Activated naive CD4-positive, alpha-beta T cell (primary cell): Measurements from ENCODE around the gene STIM1.

Experiments used
- DNase-seq, 4 experiments: peaks; one replicate each; lab custom pipeline; 2025; lab: John Stamatoyannopoulos, UW

Gene STIM1

DNA sequence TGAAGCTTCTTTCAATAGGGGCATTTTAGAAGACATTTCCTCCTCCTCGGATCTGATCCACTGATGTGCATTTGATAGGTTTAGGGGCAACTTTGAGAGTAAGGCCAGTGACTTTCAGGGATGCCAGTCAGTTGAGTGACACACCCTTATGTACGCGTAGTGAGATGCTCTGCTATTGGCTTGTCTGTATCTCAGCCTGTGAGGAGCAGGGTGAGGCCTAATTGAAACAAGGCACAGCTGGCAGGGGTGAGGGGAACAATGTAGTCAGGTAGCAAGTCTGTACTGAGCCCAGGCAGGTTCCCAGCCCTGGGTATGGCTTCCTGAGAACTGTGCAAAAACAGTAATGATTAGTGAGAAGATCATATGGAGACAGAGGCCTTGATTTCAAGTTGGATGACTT is 61.5 kb downstream of the STIM1 start:
- no peak for DNase-seq

DNA sequence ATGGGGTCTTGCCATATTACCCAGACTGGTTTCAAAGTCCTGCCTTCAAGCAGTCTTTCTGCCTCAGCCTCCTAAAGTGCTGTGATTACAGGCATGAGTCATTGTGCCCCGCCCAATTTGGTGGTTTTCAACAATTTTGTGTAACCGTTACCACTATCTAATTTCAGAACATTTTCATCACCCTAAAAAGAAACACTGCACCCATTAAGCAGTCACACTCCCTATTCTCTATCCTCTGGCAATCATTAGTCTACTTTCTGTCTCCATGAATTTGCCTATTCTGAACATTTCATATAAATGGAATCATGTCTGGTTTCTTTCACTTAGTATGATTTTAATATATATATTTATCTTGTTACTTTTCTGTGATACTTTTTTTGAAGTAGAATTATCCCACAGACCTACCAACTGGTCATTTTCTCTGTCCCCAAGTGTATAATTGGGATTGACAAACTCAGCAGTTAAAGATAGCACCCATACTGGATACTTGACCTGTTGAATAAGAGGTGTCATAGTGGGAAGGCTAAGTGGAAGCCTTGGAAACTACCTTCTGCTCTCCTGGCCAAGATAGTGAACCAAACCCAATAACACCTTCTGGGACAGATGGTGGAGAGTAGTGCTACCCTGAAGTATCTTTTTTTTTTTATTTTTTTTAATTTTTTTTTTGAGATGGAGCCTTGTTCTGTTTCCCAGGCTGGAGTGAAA is 64.8 kb downstream of the STIM1 start:
- DNase-seq: peak in 2 of 4 experiments; percentile 27 to 42

DNA sequence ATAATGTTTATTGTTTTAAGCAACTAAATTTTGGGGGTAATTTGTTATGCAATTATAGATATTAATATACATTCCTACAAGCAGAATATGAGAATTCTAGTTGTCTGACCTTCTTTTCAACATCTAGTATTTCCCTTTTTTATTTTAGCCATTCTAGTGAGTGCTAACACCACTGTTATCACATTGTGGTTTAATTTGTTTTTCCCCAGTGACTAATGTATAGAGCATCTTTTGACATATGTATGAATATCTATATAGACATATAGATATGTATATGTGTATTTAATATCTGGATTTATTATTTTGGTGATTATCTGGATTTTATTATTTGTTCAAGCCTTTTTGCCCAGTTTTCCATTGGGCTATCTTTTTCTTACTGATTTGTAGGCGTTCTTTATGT is 66.6 kb downstream of the STIM1 start:
- no peak for DNase-seq

DNA sequence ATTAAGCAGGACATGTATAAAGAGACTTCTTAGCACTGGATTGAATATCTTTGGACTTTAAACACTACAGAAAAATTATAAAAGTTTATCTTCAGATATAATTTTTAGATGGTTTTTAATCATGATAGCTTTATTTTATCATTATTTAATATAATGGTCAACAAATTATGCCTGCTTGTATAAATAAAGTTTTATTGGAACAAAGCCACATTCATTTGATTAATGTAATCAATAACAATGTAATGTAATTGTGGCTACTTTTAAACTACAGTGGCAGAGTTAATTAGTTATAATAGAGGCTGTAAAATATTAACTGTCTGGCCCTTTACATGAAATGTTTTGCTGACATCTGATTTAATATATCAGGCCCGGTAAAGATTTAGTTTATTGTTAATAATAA is 70.0 kb downstream of the STIM1 start:
- DNase-seq: no peak

DNA sequence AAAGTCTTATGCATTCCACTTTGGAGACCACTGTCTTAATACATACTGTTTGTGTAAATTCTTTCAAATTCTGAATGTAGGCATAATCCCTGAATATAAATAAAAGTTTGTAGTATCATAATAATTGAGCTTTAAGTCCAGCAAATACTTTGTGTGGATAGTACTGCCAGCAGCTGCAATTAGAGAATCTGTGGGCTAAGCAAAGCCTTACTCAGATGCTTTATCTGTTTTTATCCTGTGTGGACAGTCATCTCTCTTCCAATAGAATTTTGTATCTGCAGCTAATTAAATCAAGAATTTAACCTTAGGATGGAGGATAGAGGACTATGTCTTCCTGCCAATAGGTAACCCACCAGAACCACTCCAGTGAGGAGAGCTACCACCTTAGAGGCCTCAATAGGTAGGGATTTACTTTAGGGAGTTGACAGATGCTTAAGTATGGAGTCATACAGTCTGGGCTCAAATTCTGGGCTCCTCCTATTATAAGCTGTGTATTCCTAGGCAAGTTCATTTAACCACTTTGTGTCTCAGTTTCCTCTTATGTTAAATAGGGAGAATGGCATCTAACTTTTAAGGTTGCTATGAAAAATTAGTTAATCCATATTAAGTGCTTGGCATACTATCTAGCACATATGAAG is 71.1 kb downstream of the STIM1 start:
- DNase-seq: no peak

DNA sequence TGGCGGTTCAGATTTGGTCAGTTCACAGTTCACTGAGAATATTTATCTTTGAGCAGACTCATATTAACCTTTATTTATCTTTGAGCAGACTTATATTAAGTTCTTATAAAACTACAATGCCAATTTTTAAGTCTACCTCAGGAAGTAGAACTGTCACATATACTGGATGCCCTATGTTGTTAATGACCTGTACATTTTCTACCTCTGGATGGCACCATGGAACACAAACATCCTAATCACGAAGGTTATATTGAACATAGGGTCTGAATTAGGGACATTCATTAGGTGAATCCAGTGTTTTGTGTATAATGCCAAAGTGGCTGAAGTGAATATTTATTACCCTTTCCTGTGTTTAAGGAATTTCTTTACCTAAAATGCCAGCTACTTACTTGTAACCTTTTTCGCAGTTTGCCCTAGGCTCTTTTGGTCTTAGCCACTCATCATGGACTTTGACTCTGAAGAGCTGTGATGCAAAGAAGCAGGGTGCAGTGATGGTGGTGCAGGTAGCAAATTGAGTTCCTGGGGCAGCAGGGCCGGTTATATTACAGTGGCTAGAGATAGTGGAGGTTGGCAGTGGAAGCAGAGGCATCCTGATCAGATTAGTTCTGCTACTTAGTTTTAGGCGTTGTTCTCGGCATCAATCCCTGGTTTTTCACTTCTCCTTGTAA is 71.8 kb downstream of the STIM1 start:
- no peak for DNase-seq

DNA sequence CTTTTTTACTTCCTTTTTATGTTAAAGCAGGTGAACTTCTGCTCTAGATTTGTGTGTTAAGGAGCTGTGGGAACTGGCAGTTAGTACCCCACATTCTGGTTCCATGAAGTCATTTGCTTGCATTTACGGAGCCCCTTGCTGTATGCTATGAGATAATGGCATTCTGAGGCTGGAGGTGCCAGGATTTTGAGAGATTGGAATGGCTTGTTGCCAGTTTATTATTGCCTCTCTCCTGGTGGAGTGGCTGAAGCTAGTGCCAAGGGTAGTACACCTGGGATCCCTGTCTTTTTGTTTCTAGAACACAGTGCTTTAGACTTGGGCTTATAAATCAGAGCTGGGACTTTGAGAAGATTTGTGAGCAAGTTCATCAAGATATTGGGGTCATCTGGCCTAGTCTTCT is 73.8 kb downstream of the STIM1 start:
- no peak for DNase-seq

DNA sequence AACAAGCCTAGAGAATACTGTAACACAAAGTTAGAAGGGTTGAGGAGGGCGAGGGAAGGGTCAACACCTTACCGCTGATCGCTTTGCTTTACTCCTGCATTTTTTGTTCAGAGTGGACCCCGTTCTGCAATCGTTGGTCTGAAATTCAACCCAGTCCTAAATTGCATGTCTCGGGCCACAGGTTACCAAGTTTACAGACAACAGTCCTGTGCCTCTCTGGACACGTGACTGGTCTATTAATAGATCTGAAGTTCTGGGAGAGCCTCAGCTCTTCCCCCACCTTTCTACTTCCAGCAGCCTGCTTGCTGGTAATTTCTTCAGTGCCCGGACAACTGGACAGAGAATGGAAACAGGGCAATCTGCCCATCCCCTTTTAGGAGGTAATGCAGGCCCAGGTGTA is 74.2 kb downstream of the STIM1 start:
- no peak for DNase-seq

DNA sequence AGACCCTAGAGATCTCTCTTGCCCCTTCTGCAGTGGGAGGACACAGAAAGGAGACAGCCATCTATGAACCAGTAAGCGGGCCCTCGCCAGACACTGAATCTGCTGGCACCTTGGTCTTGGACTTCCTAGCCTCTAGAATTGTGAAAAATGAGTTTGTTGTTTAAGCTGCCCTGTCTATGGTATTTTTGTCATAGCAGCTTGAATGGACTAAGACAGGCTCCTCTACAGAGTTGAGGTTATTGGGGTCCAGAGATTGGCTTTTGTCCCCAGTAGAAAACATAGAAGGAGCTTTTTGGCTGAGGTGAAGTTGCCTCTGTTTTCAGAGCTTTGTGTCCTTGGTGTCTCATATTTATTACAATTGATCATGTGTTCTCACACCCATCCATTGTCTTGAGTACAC is 77.2 kb downstream of the STIM1 start:
- DNase-seq: no peak

DNA sequence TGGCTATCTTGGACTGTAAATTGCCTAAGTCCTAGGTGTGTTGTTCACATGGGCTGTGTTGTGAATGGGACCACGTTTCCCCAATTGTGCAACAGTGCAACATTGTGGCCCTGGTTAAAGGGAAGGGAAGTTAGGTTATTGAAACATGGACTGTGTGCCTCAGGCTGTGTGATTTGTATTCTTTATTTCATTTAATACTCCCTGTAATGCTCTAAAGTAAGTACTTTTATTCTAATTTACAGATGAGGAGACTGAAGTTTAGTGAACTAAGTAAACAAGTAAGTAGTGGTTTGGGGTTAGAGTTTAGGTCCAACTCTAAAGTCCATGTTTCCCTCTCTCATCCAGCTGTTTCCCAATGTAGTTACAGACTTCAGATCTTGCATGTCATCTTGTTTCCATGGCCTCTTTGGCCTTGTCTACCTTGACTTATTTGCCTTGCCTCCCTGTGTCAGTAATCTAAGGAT is 77.7 kb downstream of the STIM1 start:
- no peak for DNase-seq

DNA sequence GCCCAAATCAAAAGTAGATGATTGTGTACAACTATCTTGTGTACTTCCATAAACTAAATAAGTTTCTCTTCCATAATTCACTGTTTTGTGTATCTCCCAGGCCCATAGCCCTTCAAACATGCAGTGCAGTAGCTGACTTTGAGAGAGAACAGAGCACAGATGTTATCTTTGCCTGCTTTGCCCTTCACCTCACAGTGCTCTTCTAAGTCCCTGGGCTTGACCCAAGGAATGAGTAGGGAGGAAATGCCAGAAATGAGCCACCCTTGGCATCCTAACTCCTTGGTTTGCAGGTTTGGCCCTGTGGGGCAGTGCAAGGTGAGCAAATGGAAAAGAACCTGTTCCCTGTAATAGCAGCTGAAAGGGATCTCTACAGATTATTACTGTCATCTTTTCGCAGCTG is 79.2 kb downstream of the STIM1 start:
- no peak for DNase-seq

DNA sequence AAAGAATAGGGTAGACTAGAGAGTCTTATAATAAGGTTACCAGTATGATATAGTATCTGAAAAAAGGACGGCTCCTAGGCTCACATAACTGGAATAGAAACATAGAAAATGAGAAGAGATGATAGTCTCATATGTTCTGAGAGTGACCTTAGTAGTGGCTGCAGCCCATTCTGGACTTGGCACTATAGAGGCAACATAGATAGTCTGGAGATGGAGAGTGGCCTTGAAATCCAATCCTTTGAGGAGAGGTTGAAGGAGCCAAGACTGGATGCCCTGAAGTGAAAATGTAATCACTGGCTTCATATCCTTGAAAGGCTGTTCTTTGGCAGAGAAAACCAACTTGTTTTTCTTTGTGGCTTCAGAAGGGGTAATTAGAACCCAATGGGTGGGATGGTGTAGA is 81.1 kb downstream of the STIM1 start:
- DNase-seq: no peak

DNA sequence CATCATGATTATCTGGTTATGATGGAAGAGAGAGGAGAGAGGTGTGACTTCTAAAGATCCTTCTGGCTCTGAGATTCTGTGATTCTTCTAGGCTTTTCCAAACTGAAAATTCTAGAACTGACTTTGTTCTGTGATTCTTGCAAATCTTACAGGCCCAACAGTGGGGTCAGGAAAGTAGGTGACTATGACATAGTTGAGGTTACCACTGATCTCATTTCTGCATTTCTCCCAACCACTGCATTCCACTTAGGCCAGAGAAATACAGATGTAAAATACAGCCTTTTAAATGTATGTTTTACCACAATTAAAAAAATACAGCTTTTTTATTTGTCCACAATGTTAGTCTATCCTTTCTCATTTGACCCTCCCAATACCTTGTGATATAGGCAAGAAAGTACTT is 83.7 kb downstream of the STIM1 start:
- DNase-seq: no peak

DNA sequence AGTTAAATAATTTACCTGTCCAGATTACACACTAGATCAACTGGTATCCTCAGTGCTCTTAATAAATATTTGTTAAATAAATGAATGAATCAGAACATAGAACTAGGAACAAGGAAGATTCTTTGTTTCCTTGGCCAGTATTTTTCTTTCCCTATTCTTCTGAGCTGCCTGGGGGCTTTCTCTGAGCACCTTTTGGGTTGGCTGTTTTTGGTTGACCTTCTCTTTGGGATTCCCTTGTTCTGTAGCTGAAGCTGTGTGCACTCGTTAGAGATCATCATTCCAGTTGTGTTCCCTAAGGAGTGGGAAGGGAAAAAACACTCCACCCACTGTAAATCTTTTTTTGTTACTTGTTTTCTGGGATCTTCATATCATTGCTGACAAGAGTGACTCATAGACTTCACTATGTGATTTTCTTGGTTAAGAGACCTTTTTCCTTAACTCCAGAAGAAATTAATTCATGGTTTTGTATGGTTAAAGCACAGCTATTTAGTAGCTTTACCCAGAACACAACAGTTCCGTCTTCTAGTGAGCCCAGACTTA is 84.3 kb downstream of the STIM1 start:
- no peak for DNase-seq

DNA sequence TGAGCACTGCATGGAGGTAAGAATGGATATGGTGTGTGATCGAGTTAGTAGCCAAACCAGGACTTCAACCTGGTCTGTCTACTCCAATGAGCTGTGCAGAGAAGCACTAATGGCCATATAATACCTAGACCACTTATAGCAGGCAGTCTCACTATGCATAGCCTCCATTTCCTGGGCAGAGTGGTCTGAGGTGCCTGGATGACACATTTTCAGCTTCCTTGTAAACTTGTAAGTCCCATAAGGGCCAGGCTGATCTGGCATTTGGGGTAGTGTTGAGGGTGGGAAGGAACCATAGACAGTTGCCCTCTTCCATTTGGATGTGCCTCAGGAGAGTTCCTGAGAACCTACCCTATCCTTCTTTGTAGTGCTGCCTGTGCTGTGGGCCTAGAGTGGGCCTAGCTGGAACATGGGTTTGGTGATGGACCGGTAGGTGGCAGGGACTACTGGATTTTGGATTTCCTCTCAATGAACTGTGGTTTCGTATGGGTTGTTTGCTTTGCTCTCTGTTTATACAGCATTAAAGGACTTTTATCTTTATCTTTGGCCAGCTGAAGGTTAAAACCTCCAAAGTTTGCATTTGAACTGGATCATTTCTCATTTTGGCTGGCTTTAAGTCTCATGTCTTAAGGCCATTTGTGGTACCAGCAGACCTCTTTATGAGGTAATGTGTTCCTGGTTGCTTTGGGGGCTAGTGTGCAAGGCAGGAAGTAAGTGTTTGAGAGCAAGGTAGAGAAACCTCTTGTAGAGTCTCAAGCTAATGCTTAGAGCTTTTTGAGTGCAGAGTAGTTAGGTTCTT is 86.9 kb downstream of the STIM1 start:
- no peak for DNase-seq

DNA sequence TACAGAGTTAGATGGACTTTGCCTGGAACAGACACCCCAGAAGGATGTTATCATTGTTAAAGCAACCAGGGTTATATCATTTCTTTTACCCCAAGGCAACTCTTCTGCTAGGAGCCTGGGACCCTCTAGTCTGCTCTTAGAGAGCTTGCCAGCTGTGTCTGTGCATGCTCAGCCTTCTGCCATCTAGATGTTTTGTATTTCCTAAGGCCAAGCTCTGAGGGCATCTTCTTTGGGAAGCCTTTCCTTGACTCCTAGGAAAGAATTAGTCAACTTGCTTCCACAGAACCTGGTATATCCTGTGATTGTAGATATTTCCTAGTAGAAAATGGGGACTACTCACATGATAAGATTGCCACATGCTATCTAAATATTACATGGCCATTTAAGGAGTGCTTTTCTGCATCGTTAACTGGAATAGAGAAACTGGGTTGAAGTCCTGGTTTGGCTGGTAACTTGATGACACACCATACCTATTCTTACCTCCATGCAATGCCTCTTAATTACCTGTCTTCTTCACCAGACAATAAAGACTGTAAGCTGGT is 87.6 kb downstream of the STIM1 start:
- no peak for DNase-seq

DNA sequence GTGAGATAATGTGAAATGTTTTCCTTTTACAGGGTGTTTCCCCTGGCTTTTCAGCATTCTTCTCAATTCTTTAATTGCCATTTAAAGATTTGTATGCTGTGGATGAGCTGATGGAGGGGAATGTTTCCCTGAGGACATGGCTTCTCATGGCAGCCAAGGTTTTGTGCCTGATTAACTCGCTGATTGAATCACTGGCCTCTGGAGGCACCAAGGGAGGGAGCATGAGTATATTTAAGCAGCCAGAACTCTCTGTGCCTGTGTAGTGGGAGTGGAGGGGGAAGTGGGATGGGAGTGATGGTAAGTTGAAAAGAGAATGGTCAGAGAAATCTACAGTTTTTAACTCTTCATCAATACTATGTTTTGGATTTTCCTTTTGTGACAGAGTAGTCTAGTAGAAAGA is 88.7 kb downstream of the STIM1 start:
- DNase-seq: no peak

DNA sequence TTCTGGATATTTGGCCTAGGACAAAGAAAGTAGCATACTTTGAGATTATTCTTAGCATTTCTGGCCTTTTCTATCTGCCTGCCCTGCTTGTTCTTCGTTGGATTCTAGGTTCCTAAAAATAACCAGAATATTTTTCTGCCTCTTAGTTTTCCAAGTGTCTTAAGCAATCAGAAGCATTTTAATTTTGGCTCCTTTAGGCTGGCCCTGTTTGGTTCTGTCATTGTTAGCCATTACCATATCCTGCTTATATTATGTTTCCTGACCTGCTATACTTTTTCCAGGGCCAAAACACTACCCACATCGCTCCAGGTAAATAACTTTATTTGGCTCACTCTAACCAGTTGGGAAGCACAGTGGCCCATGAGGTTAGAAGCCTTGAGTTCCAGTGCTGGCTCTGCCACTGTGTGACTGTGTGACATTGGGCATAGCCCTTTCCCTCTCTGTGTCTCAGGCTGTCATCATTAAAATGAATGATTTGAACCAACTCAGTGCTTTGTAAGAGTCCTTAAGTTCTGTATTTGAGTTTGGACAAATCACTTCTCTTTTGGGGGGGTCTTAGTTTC is 91.1 kb downstream of the STIM1 start:
- no peak for DNase-seq

DNA sequence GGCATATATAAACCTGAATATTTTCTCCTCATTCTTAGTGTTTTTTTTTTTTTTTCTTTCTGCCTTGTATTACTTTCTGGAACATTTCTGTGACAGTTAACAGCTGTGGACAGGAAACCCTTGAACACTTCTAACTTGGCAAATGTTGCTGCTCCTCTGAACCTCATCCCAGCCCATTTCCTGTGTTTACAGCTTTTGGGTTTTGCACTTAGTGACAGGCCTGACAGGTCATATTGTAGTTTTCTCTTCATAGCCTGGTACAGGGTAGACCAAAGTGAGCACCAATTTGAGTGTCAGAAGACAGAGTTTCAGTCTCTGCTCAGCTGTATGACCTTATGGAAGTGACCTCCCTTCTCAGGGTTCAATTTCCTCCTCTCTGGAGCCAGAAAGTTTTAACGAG is 91.6 kb downstream of the STIM1 start:
- DNase-seq: peak in 2 of 4 experiments; percentile 5

DNA sequence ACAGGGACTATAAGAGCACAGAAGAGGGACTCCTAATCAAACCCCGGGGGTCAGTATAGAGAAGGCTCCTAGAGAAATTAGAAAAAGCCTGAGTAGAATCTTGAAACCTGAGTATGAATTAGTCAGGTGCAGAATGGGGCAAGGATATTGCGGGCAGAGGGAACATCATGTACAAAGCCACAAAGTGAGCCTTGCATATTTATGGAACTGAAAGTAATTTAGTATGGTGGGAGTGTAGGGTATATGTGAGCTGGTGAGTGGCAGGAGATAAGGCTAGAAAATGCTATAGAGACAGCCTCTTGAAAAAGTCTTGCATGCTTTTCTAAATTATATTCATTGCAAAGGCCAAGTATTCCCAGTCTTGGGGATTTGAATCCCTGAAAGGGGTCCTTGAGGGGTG is 93.7 kb downstream of the STIM1 start:
- DNase-seq: no peak

DNA sequence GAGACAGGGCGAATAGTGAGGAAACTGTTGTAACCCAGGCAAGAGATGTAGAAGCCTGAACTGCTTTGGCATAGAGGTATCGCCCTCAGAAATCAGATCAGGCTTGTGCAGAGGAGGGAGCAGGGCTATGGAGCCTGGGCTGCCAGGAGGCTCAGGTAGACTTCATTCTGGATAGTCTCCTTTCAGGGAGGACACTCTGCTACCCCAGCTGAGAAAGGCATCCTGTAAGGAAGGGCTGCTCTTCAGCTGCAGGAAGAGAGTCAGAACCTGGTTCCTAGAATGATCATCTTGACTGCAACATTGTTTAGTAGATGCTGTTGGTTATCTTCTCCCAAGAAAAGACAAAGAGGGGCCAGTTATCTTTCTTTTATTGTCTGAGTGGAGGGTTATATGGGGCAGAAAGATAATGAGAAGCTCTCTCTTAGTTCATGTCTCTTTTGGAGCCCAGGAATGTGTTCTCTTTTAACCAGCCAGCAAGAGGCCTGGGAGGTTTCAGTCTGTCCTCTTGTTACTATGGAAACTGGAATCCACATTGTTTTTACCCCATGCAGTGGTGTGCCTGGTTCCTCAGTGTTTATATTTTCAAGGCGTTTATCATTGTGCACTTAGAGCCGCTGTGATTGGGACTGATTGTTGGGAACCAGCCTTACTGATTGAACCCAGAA is 95.7 kb downstream of the STIM1 start:
- DNase-seq: no peak
